Type B pancreatic cell (in vitro differentiated cells): ENCODE data around the gene MICU1. TPM values are rescaled to one million over a fixed set of nuclear protein-coding genes. Genes with fewer than 3 reads are reported as not detected.
A peak's percentile ranks its signal among the peaks of the same experiment; 100 is the strongest.
"Not testable (repeated sequence)": the region's sequence is repeated elsewhere in the genome, so short reads cannot be mapped to it uniquely, and the experiment has no call there.

Experiments used
- DNase-seq: peaks from one replicate; pipeline ENCODE4 v3.0.0; 2021; ENCODE audit warnings: mixed read lengths; ENCODE audit not compliant: unreplicated experiment; ENCODE audit errors: extremely low spot score
- H3K27ac Mint-ChIP-seq: 2 replicates; pipeline ENCODE4 v1.8.0; 2021; ENCODE audit warnings: mild to moderate bottlenecking, mixed read lengths
- H3K27me3 Mint-ChIP-seq: 2 replicates; pipeline ENCODE4 v1.8.0; 2021; ENCODE audit warnings: mixed read lengths
- H3K36me3 Mint-ChIP-seq: 2 replicates; pipeline ENCODE4 v1.8.0; 2021; ENCODE audit warnings: mixed read lengths
- H3K4me1 Mint-ChIP-seq: one replicate; pipeline ENCODE4 v1.8.0; 2021; ENCODE audit warnings: mixed read lengths; ENCODE audit not compliant: unreplicated experiment
- H3K4me3 Mint-ChIP-seq: 2 replicates; pipeline ENCODE4 v1.8.0; 2021; ENCODE audit warnings: mild to moderate bottlenecking, mixed read lengths
- H3K9me3 Mint-ChIP-seq: 2 replicates; pipeline ENCODE4 v1.8.0; 2021; ENCODE audit warnings: mixed read lengths
- CTCF ChIP-seq: fragments of 200-600 bp; sonication (generic); conservative IDR thresholded peaks from 2 replicates; pipeline ENCODE4 v1.5.0; 2021; ENCODE audit warnings: antibody characterized with exemption, mild to moderate bottlenecking
- total RNA-seq: library from RNA; stranded (reverse); gene quantifications from 2 replicates; pipeline ENCODE4 v1.2.1, GENCODE V29; 2021; ENCODE audit warnings: low replicate concordance

The MICU1 gene
- total RNA-seq, 1 donor from 2014 or later = 40.3 TPM

- not testable (repeated sequence) for H3K27me3 Mint-ChIP-seq, DNase-seq, H3K4me3 Mint-ChIP-seq, H3K27ac Mint-ChIP-seq, H3K36me3 Mint-ChIP-seq, H3K9me3 Mint-ChIP-seq
- H3K4me1 Mint-ChIP-seq = peaks cover 41% of the 10 kb centered on the region
These were observed 300.4 kb downstream of the MICU1 start for GRCh38 chr10:72325243-72326175.

GRCh38 chr10:72323771-72324191, 302.1 kb downstream of the MICU1 start:
- no peaks in the 10 kb centered on the region for H3K9me3 Mint-ChIP-seq
- no peaks in the 10 kb centered on the region for H3K36me3 Mint-ChIP-seq
- TF ChIP-seq CTCF = no peak
- no peak overlapping the region for H3K4me3 Mint-ChIP-seq
- peaks cover 2% of the 10 kb centered on the region for H3K27me3 Mint-ChIP-seq
- no peak for DNase-seq
- no peak overlapping the region for H3K27ac Mint-ChIP-seq
- peaks cover 43% of the 10 kb centered on the region for H3K4me1 Mint-ChIP-seq

GRCh38 chr10:72323108-72323749, 302.6 kb downstream of the MICU1 start:
- H3K27ac Mint-ChIP-seq = peak overlapping the region; percentile 23
- H3K9me3 Mint-ChIP-seq = no peaks in the 10 kb centered on the region
- DNase-seq = no peak
- peaks cover 39% of the 10 kb centered on the region for H3K4me1 Mint-ChIP-seq
- peaks cover 2% of the 10 kb centered on the region for H3K27me3 Mint-ChIP-seq
- no peak for TF ChIP-seq CTCF
- H3K4me3 Mint-ChIP-seq = no peak overlapping the region
- no peaks in the 10 kb centered on the region for H3K36me3 Mint-ChIP-seq

GRCh38 chr10:72322280-72323058, 303.4 kb downstream of the MICU1 start:
- Mint-ChIP-seq H3K36me3 (no peaks in the 10 kb centered on the region), H3K4me3 (no peak overlapping the region), H3K27me3 (peaks cover 2% of the 10 kb centered on the region), H3K9me3 (no peaks in the 10 kb centered on the region), H3K27ac (peak overlapping the region; percentile 65), H3K4me1 (peaks cover 35% of the 10 kb centered on the region)
- no peak for DNase-seq
- TF ChIP-seq CTCF = no peak

- Mint-ChIP-seq H3K27ac (peak overlapping the region; percentile 65), H3K27me3 (peaks cover 2% of the 10 kb centered on the region), H3K36me3 (no peaks in the 10 kb centered on the region), H3K4me3 (no peak overlapping the region), H3K9me3 (no peaks in the 10 kb centered on the region), H3K4me1 (peaks cover 38% of the 10 kb centered on the region)
- no peak for DNase-seq
- TF ChIP-seq CTCF = no peak
These were observed 303.9 kb downstream of the MICU1 start for GRCh38 chr10:72322030-72322279.
